ENCODE results near the gene ZFAND2A.
"Not testable (repeated sequence)": the region's sequence is repeated elsewhere in the genome, so short reads cannot be mapped to it uniquely, and the experiment has no call there.

Gene ZFAND2A

DNA sequence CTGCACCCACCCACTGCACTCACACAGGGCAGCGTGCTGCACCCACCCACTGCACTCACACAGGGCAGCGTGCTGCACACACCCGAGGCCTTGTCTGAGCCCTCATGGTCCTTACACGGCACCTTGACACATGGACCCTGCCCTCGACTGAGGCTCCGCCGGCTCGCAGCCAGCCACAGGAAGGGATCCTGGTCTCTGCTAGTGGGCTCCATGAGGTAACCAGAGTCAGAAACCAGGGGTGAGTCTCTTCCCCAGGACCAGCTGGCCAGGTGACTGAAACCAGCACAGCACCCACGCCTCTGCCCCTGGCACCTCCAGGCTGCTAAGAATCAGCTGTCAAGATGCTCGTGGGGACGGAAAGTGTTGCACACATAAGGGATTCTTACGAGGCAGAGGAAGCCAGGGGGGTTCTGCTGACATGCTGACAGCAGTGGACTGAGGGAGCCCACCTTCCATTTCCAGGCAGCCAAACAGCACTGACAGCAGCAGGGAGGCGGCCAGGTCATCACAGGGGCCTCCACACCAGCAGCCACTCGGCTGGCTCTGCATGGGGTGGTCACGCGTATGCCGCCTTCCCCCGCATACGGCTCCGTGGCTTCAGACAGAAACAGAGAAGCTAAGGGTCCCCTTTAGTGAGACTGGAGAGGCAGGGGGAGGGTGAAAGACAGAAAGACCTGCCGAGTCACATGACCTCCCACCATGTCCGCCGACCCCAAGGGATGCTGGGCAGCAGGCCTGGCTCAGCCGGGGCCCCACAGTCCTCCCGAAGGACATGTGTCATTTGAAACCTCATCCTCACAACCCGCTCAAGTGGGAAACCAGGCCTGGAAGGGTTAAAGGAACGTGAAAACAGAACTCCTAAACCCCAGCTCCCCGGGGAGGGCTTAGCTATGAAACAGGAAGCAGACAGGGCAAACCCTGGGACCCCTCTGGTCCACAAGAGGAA, 37.8 kb downstream of the ZFAND2A start:
- no peak for DNase-seq

DNA sequence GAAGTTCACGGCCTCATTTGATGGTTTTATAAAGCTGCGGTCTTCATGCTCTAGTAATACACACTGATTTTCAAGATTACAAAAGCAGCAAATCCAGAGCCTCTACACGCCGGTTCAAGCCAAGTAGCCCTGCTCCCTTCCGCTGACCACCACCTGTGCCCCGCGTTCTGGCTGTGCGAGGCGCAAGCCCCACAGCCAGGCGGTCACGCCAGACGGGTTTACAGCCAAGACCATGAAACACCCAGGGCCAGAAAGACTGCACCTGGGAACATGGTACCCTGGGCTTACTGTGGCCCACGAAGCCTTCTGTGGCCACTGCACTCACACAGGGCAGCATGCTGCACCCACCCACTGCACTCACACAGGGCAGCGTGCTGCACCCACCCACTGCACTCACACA, 38.5 kb downstream of the ZFAND2A start:
- DNase-seq, result no peak

DNA sequence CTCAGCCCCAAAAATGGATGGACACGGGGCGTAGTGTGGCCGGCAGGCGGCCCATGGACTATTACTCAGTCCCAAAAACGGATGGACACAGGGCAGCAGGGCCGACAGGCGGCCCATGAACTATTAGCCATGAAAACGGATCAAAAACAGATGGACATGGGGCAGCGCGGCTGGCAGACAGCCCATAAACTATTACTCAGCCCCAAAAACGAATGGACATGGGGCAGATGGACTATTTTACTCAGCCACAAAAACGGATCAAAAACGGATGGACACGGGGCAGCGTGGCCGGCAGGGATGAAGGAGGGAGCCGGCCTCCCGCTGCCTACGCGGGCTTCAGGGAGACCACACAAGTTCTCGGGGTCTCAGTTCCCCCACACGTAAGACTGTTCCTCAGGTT, 39.2 kb downstream of the ZFAND2A start:
- no peak for DNase-seq

DNA sequence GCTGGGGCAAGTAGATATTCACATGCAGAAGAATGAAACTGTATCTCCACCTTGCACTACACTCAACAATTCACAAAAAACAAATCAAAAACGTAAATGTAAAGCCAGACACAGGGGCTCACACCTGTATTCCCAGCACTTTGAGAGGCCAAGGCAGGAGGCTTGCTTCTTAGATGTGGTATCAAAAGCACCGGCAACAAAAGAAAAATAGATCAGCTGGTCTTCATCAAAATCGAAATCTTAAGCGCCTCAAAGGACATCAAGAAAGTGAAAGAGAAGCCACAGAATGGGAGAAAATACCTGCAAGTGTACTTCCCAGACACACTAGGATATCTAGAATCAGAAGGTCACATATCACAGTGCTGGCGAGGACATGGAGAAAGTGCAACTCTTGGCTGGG, 40.8 kb downstream of the ZFAND2A start:
- no peak for DNase-seq

DNA sequence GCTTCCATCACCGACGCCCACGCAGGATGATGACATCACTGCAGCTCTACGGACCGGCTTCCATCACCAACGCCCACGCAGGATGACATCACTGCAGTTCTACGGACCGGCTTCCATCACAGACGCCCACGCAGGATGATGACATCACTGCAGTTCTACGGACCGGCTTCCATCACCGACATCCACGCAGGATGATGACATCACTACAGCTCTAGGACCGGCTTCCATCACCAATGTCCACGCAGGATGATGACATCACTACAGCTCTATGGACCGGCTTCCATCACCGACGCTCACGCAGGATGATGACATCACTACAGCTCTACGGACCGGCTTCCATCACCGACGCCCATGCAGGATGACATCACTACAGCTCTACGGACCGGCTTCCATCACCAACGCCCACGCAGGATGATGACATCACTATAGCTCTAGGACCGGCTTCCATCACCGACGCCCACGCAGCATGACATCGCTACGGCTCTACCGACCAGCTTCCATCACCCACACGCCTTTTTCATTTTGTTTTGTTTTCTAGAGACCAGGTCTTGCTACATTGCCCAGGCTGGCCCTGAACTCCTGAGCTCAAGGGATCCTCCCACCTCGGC, 42.6 kb downstream of the ZFAND2A start:
- DNase-seq, result no peak

DNA sequence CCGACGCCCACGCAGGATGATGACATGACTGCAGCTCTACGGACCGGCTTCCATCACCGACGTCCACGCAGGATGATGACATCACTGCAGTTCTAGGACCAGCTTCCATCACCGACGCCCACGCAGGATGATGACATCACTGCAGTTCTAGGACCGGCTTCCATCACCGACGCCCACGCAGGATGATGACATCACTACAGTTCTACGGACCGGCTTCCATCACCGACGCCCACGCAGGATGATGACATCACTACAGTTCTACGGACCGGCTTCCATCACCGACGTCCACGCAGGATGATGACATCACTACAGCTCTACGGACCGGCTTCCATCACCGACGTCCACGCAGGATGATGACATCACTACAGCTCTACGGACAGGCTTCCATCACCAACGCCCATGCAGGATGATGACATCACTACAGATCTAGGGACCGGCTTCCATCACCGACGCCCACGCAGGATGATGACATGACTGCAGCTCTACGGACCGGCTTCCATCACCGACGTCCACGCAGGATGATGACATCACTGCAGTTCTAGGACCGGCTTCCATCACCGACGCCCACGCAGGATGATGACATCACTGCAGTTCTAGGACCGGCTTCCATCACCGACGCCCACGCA, 43.5 kb downstream of the ZFAND2A start:
- DNase-seq, result not testable (repeated sequence)

DNA sequence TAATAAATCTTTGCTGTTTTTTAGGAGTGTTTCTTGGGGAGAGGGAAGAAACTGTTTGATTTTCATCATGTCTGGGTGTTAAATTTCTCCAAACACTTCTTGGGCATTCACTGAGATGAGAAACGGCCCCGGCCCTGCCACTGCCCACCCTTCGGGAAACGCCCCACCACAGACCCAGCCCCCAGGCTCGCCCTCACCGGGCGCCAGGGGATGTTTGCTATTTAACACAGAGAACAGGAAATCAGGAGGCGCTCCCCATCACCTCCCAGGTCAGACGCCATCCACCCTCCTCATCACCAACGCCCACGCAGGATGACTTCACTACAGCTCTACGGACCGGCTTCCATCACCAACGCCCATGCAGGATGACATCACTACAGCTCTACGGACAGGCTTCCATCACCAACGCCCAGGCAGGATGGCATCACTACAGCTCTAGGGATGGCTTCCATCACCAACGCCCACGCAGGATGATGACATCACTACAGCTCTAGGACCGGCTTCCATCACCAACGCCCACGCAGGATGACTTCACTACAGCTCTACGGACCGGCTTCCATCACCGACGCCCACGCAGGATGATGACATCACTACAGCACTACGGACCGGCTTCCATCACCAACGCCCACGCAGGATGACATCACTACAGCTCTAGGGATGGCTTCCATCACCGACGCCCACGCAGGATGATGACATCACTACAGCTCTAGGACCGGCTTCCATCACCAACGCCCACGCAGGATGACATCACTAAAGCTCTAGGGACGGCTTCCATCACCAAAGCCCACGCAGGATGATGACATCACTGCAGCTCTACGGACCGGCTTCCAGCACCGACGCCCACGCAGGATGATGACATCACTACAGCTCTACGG, 44.6 kb downstream of the ZFAND2A start:
- DNase-seq, result not testable (repeated sequence)

DNA sequence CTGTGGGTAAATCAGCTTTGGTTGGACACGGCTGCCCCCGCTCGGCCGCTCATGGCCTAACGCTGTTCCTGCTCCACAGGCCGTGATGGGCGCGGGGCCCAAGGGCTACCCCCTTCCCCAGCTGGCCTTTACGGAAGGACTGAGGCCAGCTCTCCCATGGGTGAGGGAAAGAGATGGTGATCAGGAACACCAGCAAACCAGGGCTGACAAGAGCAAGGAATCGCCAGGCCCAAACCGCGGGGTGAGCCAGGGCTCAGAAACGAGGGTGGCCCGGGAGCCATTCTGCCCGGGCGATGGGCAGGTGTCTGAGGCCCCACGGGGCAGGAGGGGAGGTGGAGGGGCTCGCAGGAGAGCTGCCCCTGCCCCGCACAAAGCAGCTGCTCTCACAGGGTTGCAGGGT, 45.5 kb downstream of the ZFAND2A start:
- no peak for DNase-seq

DNA sequence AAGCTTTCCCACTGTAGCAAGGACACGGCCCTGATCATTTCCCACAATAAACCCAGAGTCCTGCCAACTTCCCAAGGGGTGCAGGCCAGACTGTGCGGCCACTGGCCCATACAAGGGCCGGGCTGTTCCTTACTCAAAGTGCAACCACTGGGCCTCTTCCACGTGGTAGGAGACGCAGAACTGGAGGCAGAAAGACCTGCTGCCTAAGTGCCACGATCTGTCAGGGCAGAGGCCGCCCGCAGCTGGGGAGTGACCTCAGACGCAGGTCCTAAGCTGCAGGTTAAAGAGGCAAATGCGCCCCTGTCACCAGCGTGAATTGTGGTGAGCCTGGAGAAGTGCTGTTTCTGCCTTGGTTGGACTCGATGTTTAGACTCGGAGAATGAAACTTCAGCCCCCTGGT, 45.9 kb downstream of the ZFAND2A start:
- DNase-seq, result no peak

DNA sequence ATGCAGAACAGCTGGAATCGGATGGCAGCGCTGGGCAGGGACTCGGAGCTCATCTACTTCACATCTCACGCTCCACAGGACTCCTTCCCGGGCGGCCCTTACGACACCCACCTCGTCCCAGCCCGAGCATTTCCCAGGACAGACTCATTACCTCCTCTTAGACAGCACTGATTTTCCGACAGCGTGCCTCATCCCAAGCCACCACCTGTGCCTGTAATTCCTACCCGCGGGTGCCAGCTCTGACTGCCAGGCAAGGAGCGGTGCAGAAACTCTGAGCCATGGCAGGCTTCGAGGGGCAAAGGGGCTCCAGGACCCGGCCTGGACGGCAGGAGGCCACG, 46.5 kb downstream of the ZFAND2A start:
- no peak for DNase-seq

DNA sequence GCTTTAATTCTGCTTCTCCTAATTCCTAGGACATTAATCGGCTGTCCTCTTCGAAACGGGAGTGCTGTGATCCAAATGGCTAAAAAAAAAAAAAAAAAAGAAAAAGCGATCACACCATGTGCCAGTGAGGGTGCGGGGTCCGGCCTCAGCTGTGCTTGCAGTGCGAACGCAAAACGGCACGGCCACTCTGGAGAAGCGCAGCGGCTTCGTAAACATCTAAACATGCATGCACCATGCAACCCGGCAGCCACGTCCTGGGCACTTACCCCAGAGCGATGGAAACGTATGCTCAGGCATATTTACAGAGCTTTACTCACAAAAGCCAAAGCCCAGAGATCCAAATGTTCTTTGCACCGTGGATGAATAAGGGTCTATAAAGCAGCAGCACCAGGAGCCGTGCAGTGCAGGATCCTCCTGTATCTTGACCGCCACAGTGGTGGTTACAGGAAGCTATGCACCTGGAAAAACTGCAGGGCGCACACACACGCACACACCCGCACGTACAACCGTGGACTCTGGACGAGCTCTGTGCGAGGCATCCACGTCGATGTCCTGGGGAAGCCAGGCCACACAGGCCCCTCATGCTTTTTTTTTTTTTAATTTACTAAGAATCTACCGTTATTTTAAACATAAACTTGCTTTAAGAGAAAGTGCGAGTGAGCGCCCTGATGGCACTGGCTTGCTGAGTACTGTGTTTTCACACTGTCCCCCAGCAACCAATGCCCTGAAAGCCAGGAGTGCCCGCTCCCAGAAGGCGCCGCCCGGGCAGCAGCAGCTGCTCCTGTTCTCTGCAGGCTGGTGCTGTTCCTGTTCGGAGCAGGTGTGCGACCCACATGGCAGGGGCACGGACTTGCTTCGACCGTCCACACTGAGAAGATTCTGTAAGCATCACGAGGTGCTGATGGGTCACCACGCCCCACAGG, 47.1 kb downstream of the ZFAND2A start:
- no peak for DNase-seq

DNA sequence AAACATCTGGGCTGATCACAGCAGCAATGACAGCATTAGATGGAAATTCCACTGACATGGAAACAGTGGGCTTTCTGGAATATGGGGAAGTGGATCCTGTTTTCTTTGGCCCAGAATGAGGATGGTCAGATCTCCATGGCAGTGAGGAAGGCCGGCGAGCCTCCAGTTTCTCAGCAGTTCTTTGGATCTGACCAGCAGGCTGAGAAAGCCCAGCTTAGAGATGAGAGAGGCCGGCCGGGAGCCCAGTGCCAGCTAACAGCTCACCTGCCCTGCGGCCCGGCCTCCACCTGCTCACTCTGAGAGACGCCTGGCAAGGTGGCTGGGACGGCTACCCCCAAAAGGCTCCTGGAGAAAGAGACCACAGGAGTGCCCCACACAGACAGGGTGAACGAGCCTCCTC, 47.9 kb downstream of the ZFAND2A start:
- no peak for DNase-seq

DNA sequence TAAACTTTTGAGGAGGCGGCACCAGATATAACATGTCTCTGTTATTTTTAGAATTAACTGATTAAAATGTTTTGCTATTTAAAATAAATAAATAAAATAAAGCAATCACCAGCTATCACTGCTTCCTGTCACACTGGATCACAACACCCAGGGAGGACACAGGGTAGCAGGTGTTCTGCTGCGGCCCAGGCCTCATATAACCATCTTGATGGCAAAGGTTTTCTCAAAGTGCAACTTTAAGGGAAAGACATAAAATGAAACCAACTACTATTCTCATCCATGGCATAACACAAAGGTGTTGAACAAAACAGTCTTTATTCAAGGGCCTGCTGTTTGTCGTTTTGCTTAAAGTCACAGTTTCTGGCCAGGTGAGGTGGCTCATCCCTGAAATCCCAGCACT, 48.8 kb downstream of the ZFAND2A start:
- DNase-seq, result no peak

DNA sequence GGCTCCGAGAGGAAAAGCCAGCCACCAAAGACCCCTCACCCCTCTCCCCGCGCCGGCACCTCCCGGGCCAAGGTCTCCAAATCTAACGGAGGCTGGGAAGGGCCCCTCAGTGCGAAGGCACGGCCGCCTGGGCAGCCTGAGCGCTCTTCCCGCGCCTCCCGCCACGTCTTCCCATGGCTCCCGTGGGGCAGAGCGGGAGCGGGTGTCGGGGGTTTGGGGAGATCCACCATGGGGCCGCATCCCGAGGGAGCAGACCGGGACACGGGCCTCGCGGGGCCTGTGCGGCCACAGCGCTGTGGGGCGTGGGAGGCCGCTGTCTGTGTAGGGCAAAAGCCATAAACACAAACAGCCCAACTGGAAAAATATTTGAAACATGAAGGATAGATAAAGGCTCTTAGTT, 49.6 kb downstream of the ZFAND2A start:
- DNase-seq, result no peak

DNA sequence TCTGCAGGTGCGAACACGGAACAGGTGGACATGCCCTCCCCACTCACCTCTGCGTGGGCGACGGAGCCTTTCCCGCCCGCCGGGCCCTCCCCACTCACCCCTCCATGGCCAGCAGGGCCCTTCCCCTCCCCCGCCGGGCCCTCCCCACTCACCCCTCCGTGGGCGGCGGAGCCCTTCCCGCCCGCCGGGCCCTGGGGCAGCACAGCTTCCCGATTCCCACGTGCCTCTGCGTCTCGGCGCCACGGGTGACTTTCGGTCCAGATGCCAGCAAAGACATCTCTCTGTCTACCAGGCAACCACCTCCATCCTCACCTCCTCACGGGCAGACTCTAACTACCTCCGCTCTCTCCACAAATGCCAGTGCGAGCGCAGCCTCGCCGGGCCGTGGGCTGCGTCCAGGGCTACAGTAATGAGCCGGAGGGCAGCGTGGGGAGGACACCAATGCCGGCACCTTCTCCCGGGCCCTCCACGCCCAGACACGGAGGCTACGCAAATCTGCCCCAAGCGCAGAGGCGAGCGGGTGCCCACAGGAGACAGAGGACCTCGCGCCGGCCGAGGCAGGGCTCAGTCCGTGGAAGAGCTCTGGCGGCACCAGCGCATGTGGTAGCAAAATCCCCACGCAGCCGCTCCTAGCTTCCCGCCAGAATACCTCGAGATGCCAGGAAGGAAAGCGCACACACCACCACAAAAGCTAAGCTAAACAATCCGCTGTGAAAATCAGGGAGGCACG, 50.2 kb downstream of the ZFAND2A start:
- DNase-seq, result no peak

DNA sequence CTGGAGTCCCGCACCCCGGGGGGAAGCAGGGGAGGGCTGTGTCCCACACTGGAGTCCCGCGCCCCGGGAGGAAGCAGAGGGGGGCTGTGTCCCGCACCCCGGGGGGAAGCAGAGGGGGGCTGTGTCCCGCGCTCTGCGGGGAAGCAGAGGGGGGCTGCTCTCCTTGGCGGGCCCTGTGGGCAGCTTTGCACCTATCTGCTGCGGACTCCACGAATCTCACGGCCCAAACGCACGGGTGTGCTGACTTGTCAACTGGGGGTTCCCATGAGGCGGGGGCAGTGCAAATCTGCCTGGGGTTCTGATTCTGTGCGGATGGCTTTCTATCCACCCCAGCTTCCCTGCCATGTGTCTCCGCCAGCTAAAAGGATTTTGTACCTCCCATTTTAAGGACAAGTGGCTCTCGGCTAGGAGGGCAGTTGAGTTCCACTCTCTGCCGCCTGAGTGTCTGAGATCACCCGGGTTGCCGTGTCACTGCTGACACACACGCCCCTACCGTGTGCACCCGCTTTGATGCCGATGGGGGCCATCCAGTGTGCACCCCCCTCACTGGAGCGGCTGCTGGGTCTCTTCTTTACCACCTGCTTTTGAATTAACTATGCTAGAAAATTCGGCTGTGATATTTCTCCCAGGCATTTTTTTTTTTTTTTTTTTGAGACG, 51.6 kb downstream of the ZFAND2A start:
- no peak for DNase-seq

DNA sequence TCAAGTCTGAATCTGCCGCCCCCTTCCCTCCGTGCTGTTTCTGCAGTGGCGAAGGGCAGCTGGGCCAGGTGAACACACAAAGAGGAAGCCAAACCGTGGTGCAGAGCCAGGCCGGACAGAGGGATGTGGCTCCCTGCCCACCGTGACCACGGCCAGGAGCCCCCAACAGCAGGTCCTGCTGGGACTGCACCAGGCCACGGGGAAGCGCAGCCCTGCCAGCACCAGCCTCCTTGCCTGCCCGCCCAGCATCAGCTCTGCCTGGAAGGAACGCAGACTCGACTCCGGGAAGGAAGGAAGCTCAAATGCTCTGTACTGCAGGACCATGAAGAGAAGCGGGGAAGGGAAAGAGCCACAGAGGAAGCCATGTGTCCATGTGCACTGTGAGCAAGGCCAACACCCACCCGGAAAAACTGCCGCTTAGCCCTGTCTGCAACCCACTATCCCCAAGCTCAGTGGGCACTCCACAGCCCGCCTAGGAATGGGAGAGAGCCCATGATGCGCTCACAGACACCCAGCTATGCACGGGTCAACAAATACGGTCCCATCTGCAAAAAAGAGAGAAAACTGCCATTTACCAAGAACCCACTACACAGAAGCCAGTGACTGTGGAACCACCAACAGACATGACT, 53.1 kb downstream of the ZFAND2A start:
- DNase-seq, result no peak

DNA sequence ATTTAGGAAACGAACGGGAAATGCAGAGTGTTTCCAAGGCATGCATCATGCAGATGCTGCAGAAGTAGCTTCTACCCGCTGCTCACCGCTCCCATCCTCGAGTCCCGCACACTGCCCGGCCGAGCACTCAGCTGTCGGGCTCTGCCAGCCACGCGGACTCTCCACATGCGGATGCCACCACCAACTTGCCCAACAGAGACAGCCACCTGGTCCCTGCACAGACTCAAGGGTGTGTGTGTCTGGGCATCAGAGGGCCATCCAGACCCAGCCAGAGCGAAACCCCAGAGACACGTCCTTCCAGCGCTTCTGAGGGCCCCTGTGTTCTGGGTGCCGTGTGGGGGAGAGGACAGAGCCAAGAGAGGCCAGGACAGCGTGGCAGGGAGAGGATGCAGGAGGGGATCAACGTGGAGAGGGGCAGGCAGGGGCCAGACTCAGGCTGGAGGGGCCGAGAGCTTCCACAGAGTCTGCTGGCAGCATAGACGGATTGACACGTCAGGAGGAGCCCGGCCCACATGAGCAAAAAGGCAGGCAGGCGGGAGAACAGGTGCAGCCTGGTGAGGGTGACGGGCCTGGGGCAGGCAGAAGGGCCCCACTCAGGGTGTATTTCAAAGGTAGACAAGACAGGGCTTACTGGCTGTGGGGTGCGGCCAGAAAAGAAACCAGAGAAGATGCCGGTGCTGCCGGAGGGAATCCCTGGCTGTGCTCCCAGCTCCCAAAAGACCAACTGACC, 53.8 kb downstream of the ZFAND2A start:
- DNase-seq, result no peak

DNA sequence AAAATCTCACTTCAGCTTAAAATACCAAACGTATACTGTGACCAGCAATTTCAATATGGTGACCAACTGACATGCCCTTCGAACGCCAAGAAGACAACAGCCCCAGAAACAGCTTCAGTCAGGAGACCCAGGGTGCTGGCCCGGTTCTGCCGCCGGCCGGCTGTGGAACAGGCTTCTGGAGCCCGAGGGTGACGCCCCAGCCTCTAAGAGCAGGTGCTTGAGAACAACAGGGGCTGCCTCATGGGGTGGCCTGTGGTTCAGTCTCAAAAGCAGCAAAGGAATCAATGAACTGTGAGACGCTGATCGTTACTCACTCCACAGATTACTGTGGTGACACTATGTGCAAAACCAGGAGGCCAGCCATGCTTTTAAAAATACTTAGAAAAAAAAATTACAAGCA, 54.8 kb downstream of the ZFAND2A start:
- DNase-seq, result no peak

Data from GOT3 (cell line).